ENCODE data around the gene INAVA.

DNA sequence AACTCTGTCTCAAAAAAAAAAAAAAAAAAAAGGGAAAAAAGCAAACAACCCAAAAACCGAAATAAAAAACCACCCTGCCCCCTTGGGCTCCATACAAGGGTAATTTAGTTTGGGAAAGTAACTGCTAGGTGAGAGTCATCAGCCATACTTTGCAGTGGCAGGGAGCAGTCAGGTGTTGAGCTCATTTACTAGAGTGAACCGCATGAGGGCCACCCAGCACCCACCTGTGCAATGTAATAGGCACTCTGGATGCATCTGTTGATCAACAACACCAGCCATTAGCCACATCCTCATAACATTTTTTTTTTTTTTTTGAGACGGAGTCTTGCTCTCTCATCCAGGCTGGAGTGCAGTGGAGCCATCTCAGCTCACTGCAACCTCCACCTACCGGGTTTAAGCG, 9.1 kb downstream of the INAVA start:
- TF ChIP-seq, protein P1, sequence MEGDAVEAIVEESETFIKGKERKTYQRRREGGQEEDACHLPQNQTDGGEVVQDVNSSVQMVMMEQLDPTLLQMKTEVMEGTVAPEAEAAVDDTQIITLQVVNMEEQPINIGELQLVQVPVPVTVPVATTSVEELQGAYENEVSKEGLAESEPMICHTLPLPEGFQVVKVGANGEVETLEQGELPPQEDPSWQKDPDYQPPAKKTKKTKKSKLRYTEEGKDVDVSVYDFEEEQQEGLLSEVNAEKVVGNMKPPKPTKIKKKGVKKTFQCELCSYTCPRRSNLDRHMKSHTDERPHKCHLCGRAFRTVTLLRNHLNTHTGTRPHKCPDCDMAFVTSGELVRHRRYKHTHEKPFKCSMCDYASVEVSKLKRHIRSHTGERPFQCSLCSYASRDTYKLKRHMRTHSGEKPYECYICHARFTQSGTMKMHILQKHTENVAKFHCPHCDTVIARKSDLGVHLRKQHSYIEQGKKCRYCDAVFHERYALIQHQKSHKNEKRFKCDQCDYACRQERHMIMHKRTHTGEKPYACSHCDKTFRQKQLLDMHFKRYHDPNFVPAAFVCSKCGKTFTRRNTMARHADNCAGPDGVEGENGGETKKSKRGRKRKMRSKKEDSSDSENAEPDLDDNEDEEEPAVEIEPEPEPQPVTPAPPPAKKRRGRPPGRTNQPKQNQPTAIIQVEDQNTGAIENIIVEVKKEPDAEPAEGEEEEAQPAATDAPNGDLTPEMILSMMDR (IDR thresholded peaks at IDR 0.05; ENCODE audit: borderline replicate concordance, extremely low read depth, low read length, poor library complexity, severe bottlenecking), result no peak
- no peak for TF ChIP-seq EZH2 (IDR thresholded peaks at IDR 0.05; ENCODE audit: borderline replicate concordance, low read depth, low read length, severe bottlenecking)

Data from DND-41 (cell line).